Smooth muscle cell (in vitro differentiated cells): ENCODE data around the gene TBX4. TPM values are rescaled to one million over a fixed set of nuclear protein-coding genes. Genes with fewer than 3 reads are reported as not detected.
A peak's percentile ranks its signal among the peaks of the same experiment; 100 is the strongest.

ENCODE experiments used
- DNase-seq: peaks from one replicate; lab custom pipeline; 2025; ENCODE audit not compliant: unreplicated experiment; lab: John Stamatoyannopoulos, UW
- H2AFZ ChIP-seq: fragments of 200-600 bp; sonication (generic); 2 replicates; pipeline ENCODE4 v1.6.0; 2016; ENCODE audit warnings: antibody characterized with exemption, low read depth, mild to moderate bottlenecking
- H3F3A ChIP-seq: fragments of 200-600 bp; sonication (generic); 2 replicates; pipeline ENCODE4 v1.6.0; 2017; ENCODE audit warnings: antibody characterized with exemption, low read depth
- H3K27ac ChIP-seq: fragments of 200-600 bp; sonication (generic); 2 replicates; pipeline ENCODE4 v1.5.1; 2016; ENCODE audit warnings: low read depth, mild to moderate bottlenecking
- H3K27me3 ChIP-seq: fragments of 200-600 bp; sonication (generic); 2 replicates; pipeline ENCODE4 v1.6.1; 2016; ENCODE audit warnings: low read depth, mild to moderate bottlenecking
- H3K36me3 ChIP-seq: fragments of 200-600 bp; sonication (generic); 2 replicates; pipeline ENCODE4 v1.5.1; 2016; ENCODE audit warnings: low read depth
- H3K4me1 ChIP-seq: fragments of 200-600 bp; sonication (generic); 2 replicates; pipeline ENCODE4 v1.5.1; 2016; ENCODE audit warnings: low read depth
- H3K4me2 ChIP-seq: fragments of 200-600 bp; sonication (generic); 2 replicates; pipeline ENCODE4 v1.6.0; 2016; ENCODE audit warnings: mild to moderate bottlenecking
- H3K4me3 ChIP-seq: fragments of 200-600 bp; sonication (generic); 2 replicates; pipeline ENCODE4 v1.5.1; 2016; ENCODE audit warnings: mild to moderate bottlenecking
- H3K79me2 ChIP-seq: fragments of 200-600 bp; sonication (generic); 2 replicates; pipeline ENCODE4 v1.6.0; 2016; ENCODE audit warnings: low read depth, mild to moderate bottlenecking
- H3K9ac ChIP-seq: fragments of 200-600 bp; sonication (generic); 2 replicates; pipeline ENCODE4 v1.6.0; 2016; ENCODE audit warnings: low read depth
- H3K9me3 ChIP-seq: fragments of 200-600 bp; sonication (generic); replicated peaks from 2 replicates; pipeline ENCODE4 v1.5.1; 2016; ENCODE audit warnings: low read depth
- H4K20me1 ChIP-seq: fragments of 200-600 bp; sonication (generic); 2 replicates; pipeline ENCODE4 v1.6.0; 2016; ENCODE audit warnings: low read depth
- CTCF ChIP-seq: fragments of 200-600 bp; sonication (generic); IDR thresholded peaks from 2 replicates; pipeline ENCODE4 v1.5.1; 2017; ENCODE audit warnings: borderline replicate concordance, mild to moderate bottlenecking, antibody characterized with exemption; ENCODE audit not compliant: insufficient read depth, poor library complexity, severe bottlenecking
- WGBS: methylation state at CpG from one replicate; pipeline ENCODE4 v1.1.7; 2016; ENCODE audit warnings: low lambda C conversion rate; 5-methylcytosine and 5-hydroxymethylcytosine counted together
- polyA plus RNA-seq: library from polyadenylated mRNA; unstranded; fragments of >200 nt; fragmentation: Nextera tagmentation; extraction: Ambion mirVana; gene quantifications from 2 replicates; pipeline ENCODE4 v1.2.1, GENCODE V29; 2016
- total RNA-seq: library from RNA; depleted of rRNA; stranded (reverse); fragments of >200 nt; gene quantifications from 2 replicates; pipeline ENCODE4 v1.2.3, GENCODE V29; 2014

Gene TBX4
- total and polyA plus RNA-seq, 2 experiments from 2014 or later: 14.1 to 22.7 TPM

GRCh38 chr17:61458000-61458399 lies 5.8 kb downstream of the TBX4 start:
- Histone ChIP-seq H3K9me3 (no peaks in the 10 kb centered on the region), H3K4me3 (peak overlapping the region; percentile 63), H3K79me2 (peaks cover 96% of the 10 kb centered on the region), H3K4me2 (peak overlapping the region; percentile 91), H3K9ac (no peak overlapping the region), H3K27ac (no peak overlapping the region), H3K27me3 (peaks cover 6% of the 10 kb centered on the region), H3K36me3 (no peaks in the 10 kb centered on the region), H3F3A (peaks cover 16% of the 10 kb centered on the region), H4K20me1 (no peaks in the 10 kb centered on the region), H3K4me1 (peaks cover 37% of the 10 kb centered on the region), H2AFZ (peak overlapping the region; percentile 26)
- DNase-seq: no peak
- WGBS: 17% methylated on average over 14 of the region's 14 CpGs
- no peak for TF ChIP-seq CTCF

GRCh38 chr17:61458421-61459141 lies 6.4 kb downstream of the TBX4 start:
- Histone ChIP-seq H3K9me3 (no peaks in the 10 kb centered on the region), H3K27me3 (peaks cover 6% of the 10 kb centered on the region), H3K4me3 (no peak overlapping the region), H3K4me1 (peaks cover 37% of the 10 kb centered on the region), H3K4me2 (peak overlapping the region; percentile 91), H2AFZ (no peak overlapping the region), H3K27ac (no peak overlapping the region), H3F3A (peaks cover 16% of the 10 kb centered on the region), H4K20me1 (no peaks in the 10 kb centered on the region), H3K79me2 (peaks cover 95% of the 10 kb centered on the region), H3K9ac (no peak overlapping the region), H3K36me3 (no peaks in the 10 kb centered on the region)
- no peak for DNase-seq
- WGBS: 40% methylated on average over 5 of the region's 5 CpGs
- TF ChIP-seq CTCF: no peak

GRCh38 chr17:61459142-61459809 lies 7.1 kb downstream of the TBX4 start:
- no peaks in the 10 kb centered on the region for H3K36me3 ChIP-seq
- H2AFZ ChIP-seq: no peak overlapping the region
- no peak for DNase-seq
- peaks cover 37% of the 10 kb centered on the region for H3K4me1 ChIP-seq
- no peaks in the 10 kb centered on the region for H3K9me3 ChIP-seq
- no peaks in the 10 kb centered on the region for H4K20me1 ChIP-seq
- H3K79me2 ChIP-seq: peaks cover 94% of the 10 kb centered on the region
- no peak overlapping the region for H3K4me3 ChIP-seq
- TF ChIP-seq CTCF: no peak
- peak overlapping the region; percentile 91 for H3K4me2 ChIP-seq
- peaks cover 16% of the 10 kb centered on the region for H3F3A ChIP-seq
- H3K9ac ChIP-seq: no peak overlapping the region
- no peak overlapping the region for H3K27ac ChIP-seq
- H3K27me3 ChIP-seq: peaks cover 6% of the 10 kb centered on the region
- WGBS: 82% methylated on average over 4 of the region's 4 CpGs
